DOHH2 (cell line): ENCODE measurements around the gene NT5DC3.

Experiments used
- CTCF ChIP-seq: fragments of 200-600 bp; sonication (generic); IDR thresholded peaks from one replicate; pipeline ENCODE4 v1.5.1; 2014; ENCODE audit warnings: antibody characterized with exemption, mild to moderate bottlenecking, low read depth, low read length; ENCODE audit not compliant: poor library complexity, severe bottlenecking
- EZH2phosphoT487 ChIP-seq: fragments of 200-600 bp; sonication (generic); IDR thresholded peaks from 2 replicates; pipeline ENCODE4 v1.6.1; 2017; ENCODE audit warnings: borderline replicate concordance, mild to moderate bottlenecking, antibody characterized with exemption, low read length, moderate library complexity, mixed read lengths

GRCh38 chr12:103850429-103850828 is 9.4 kb upstream of the NT5DC3 start:
- no peak for TF ChIP-seq CTCF
- no peak for TF ChIP-seq EZH2phosphoT487
